HG03457 (cell line): ENCODE measurements around the gene CHPF.

ENCODE experiments used
- ATAC-seq: cut with Tn5 transposase; IDR thresholded peaks from one replicate; pipeline ENCODE4 v1.9.1; 2021; ENCODE audit warnings: moderate number of reproducible peaks; ENCODE audit not compliant: unreplicated experiment

Gene CHPF

GRCh38 chr2:219552382-219553167 is 9.0 kb upstream of the CHPF start:
- ATAC-seq, result peak; percentile 82

DNA sequence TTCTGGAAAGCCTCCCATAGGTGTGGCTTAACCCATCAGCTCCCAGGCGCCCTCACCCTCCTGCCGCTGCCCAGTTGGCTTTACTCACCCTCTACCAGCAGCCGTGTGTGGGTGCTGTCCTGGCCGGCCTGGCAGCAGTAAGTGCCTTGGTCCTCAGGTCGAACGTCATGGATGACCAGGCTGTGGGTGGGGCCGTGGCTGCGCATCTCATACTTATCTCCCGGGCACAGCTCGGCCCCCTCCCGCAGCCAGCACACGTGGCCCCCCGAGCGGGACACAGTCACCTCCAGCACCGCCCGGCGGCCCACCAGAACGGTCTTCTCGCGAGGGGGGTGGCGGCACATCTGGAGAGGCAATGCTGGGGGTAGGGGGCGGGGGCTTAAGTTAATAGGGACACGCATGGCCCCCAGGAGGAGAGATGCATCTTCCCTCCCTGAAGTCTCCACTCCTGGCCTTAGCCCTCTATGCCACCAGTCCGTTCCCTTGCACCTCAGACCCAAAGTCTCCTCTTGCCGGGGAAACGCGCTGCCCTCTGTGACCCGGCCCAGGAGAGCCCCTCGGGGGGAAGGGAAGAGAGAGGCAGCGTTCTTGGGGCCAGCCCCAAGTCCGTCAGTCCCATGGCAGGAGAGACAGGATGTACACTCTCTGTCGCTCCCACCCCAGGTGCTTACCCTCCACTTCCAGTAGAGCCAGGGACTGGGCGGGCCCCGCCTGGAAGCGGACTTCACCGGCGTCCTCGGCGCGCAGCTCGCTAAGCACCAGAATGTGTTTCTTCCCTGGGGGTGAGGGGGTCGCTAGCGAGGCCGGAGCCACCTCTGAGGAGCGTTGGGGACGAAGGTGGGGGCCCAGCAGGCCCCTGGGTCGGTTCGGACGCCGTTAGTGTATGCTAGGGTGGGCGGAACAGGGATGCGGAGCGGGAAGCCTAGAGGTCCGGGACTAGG is 8.1 kb upstream of the CHPF start:
- ATAC-seq, result no peak

- ATAC-seq, result no peak
These were observed 6.0 kb upstream of the CHPF start for GRCh38 chr2:219549619-219550018.

DNA sequence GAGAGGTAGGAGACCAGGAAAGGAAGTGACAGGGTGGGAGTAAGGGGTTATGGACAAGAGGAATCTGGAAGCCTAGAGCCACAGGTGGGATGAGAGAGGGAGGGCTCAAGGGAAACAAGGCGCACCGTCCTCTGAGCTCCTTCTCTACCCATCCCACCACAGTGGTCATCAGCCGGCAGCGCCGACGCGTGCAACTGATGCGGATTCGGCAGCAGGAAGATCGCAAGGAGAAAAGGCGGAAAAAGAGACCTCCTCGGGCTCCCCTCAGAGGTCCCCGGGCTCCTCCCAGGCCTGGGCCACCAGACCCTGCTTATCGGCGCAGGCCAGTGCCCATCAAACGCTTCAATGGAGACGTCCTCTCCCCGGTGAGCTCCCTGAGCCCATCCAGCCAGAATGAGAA is 5.4 kb upstream of the CHPF start:
- ATAC-seq, result no peak

- no peak for ATAC-seq
These were observed 4.0 kb upstream of the CHPF start for GRCh38 chr2:219547621-219548020.

DNA sequence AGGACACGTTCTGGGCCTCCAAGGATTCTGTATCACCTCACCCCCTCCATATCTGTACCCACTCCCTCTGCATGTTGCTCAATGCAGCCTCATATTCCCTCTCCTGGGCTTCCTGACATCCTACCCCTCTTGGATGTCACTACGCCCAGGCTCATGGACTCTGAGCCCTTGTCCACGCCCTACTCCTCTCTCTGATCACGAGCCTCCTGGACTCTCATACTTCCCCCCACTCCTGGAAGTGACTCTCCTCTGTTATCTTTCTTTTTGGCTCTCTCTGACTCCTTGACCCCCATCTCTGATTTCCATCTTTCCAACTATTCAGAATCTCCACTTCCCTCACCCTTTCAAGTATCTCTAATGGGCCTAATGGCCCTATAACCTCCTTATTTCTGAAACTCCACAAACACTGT is 2.3 kb upstream of the CHPF start:
- ATAC-seq, result no peak

DNA sequence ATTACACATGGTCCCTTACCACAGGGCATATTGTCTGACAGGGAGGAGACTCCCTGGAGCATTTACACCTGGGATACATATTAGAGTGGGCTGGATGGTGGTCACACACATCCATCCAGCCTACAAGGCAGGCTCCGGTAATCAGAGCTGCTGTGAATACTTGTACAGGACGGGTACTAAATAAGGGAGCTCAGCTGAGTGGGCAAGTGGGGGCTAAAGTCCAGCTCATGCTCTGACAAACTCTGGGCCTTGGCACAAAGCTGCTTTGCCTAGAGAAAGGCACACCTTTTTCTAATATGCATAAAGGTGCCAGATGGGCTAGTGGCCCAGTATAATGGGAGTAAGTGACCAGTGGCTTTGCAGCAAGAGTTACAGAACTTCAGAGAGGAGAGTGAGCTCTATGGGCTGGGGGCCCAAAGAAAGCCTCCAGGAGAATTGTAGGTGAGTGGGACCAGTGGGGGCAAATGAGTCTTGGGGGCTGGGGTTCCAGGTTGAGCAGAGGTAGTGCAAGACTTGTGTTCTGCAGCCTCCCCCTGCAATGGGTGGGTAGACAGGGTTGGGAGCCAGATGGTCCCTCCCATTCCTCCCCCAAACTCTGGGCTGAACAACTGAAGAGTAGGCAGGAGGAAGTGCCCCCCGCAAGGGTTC is 1.8 kb upstream of the CHPF start:
- no peak for ATAC-seq

GRCh38 chr2:219544567-219544966 is 958 bp upstream of the CHPF start:
- ATAC-seq, result no peak

DNA sequence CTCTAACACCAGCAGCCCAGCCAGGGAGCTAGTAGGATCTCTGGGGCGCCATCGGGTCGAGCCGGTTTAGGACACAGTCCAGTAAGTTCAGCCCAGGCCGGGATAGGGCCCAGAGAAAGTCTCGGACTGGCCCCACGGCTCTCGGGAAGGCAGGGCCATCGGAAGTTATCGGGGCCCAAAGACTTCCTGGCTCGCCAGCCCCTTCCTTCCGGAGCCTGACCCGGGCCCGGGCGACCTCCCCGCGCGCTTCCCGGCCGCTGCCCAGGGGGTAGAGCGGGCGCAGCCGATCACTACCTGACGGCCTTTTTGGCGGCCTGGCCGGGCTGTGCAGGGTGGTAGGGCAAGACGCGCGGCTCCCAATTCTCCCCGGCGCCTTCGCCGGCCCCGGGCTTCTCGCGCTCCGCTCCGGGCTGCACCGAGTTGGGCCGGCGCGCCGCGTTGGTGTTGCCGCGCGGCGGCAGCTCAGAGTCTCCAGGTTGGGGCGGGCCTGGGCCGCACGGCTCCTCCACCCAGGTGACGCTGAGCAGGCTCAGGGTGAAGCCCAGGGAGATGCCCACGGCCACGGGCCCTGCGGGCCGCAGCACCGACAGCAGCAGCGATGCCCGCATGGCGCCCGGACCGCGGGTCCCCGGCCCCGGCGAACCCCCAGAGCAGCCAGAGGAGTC is 546 bp downstream of the CHPF start:
- ATAC-seq, result peak; percentile 19

DNA sequence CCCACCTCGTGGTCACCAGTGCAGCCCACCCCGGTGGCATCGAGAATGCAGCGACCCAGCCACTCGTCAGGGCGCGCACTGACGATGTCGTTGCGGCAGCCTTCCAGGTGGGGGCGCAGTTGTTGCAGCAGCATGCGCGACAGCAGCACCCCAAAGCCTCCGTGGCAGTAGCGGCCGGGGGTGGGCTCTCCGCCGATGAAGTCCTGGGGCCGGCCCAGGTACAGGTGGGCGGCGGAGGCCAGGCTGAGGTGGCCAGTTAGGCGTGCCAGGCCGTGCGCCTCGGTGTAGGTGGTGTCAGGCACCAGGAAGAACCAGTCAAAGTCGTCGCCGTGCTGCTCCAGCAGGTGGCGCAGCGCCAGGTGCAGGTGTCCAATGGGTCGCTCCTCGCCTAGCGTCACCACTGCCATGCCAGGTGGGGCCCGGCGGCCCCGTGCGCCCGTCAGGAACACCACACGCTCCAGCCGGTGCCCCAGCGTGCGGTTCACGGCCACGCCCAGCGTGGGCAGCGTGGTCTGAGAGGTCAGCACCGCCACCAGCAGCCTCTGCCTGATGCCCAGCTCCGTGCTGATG is 1.9 kb downstream of the CHPF start:
- peak; percentile 42 for ATAC-seq

GRCh38 chr2:219540784-219541504 is 2.7 kb downstream of the CHPF start:
- ATAC-seq, result no peak

DNA sequence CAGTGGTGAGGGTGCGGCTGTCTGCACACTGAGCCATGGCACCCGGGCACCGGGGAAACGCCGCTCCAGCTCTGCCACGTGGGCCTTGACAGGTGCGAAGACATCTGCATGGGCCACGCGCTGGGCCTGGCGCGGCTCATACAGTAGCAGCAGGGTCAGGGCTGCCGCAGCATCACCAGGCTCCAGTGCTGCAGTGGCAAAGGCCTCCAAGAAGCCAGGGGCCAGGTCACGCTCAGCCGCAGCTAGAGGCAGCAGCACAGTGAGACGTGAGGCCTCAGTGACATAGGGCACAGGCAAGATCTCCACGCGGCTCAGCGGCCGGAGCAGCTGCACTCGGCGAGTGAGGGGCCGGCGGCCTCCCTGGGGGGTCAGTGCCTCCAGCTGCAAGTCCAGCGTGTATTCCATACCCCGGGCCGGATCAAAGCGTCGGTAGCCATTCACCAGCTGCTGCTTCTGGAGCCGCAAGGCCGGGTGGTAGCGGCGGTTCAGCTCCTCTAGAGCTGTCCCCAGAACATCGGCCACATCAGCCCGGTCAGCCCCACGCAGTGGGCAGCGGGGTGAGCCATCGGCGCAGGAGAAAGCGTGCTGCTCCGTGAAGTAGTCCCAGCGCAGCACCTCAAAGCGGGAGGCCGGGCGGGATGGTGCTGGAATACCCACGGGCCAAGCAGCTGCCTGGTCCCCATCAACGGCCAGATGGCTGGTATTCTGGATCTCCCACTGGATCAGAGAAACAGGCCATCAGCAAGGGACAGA is 3.5 kb downstream of the CHPF start:
- ATAC-seq, result no peak

GRCh38 chr2:219538956-219539788 is 4.4 kb downstream of the CHPF start:
- ATAC-seq, result no peak

GRCh38 chr2:219538504-219538951 is 5.1 kb downstream of the CHPF start:
- ATAC-seq, result no peak

DNA sequence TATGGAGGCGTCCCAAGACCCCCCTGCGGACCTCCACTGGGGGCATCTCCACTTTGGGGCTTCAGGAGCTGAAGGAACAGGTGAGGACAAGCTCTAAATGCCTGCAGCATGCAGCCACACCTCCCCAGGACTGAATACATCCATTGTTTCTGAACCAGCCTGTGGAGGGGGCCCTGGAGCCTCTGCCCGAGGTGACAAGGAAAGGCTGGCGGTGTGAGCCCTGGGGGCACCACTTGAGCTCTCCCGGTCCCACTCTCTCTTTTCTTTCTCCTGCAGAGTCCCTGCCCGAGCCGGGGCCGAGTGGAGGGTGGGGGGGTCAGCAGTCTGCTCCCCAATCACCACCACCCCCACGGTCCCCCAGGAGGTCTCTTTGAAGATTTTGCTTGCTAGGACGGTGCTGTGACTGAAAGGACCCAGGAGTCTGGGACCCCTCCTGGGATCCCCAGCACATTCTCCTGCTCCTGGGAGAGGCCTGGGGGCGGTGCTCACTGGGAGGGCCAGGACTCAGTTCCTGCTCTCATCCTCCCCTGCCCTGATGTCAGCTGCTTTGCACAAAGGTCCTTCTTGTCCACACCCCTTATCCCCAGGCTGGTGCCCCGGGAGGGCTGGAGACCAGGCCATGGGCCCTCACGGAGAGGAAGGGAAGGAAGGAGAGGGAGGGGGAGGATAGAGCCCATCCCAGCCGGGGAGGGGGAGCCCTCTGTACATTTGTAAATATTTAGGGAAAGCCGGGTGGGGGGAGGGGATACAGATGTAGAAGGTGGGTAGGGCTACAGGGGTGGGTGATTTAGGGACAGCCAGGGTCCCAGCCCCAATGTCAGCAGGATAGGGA is 5.7 kb downstream of the CHPF start:
- ATAC-seq, result no peak

DNA sequence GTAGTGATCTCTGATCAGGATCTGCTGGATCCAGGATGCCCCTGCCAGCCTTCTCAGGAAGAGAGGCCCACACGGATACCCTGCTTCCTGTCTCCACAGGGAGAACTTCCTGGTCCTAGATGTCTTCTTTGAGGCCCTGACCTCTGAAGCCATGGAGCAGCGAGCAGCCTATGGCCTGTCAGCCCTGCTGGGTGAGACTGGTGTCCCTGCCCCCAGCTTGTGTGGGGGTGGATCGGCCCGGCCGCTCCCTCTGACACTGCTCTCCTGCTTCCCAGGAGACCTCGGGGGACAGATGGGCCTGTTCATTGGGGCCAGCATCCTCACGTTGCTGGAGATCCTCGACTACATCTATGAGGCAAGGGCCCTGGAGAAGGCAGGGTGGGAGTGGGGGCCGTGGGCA is 6.6 kb downstream of the CHPF start:
- ATAC-seq, result no peak

GRCh38 chr2:219536425-219536824 is 7.2 kb downstream of the CHPF start:
- no peak for ATAC-seq
